ENCODE results near the gene REP15. TPM values are rescaled to one million over a fixed set of nuclear protein-coding genes. Genes with fewer than 3 reads are reported as not detected.

REP15 gene
- total and polyA plus RNA-seq, 2 of the 4 experiments (the other 2 are of a cell fraction): 0.48 to 2.2 TPM

GRCh38 chr12:27650011-27650410 lies 46.2 kb upstream of the REP15 start:
- Histone ChIP-seq H3K79me1 (ENCODE audit: low read depth in 1 of 2, low read length in 2 of 2) (peaks cover 4 to 7% of the 10 kb centered on the region in 2 experiments; a peak in 1 of 4 replicates), H2AK9ac (replicated peaks; ENCODE audit: low read depth, low read length, poor library complexity) (no peak overlapping the region), H4K8ac (ENCODE audit: low read depth in 2 of 2, low read length in 2 of 2) (no peak overlapping the region), H3K14ac (replicated peaks; ENCODE audit: low read depth, low read length) (no peak overlapping the region), H3K23ac (ENCODE audit: low read depth, low read length) (no peak overlapping the region), H2BK15ac (ENCODE audit: low read depth, low read length) (no peak overlapping the region), H2AFZ (replicated peaks; ENCODE audit: low read length, poor library complexity) (no peak overlapping the region), H3K4me1 (ENCODE audit: control insufficient read depth, insufficient read depth, low read length) (peaks cover 5% of the 10 kb centered on the region), H3K4ac (ENCODE audit: low read depth, low read length) (no peak overlapping the region), H2BK5ac (ENCODE audit: low read depth, low read length, poor library complexity, severe bottlenecking) (no peak overlapping the region), H3K9ac (ENCODE audit: low read depth, low read length) (no peak overlapping the region), H3K9me1 (ENCODE audit: insufficient read depth, low read length) (no peaks in the 10 kb centered on the region), H2BK20ac (ENCODE audit: low read depth, low read length) (no peak overlapping the region), H3K4me3 (ENCODE audit: insufficient read depth, low read depth, low read length) (no peak overlapping the region), H3K9me3 (ENCODE audit: control insufficient read depth, insufficient read depth, low read length) (no peaks in the 10 kb centered on the region), H3K27ac (ENCODE audit: insufficient read depth, low read length) (no peak overlapping the region), H4K5ac (ENCODE audit: low read depth, low read length) (no peak overlapping the region), H4K20me1 (ENCODE audit: insufficient read depth, low read length) (no peaks in the 10 kb centered on the region), H3K36me3 (ENCODE audit: control insufficient read depth, insufficient read depth, low read length) (0 out of 2 replicates have a peak, but pooled peaks cover 1% of the 10 kb centered on the region), H2AK5ac (ENCODE audit: low read depth, low read length) (no peak overlapping the region), H3K18ac (ENCODE audit: low read depth, low read length) (no peak overlapping the region), H3K56ac (ENCODE audit: extremely low read depth, insufficient read depth, low read length) (no peak overlapping the region), H2BK120ac (ENCODE audit: low read depth, low read length) (no peak overlapping the region), H4K91ac (ENCODE audit: insufficient read depth, low read depth, low read length) (no peak overlapping the region), H3K4me2 (ENCODE audit: low read depth, low read length) (no peak overlapping the region), H3K27me3 (ENCODE audit: control insufficient read depth, insufficient read depth, low read length) (no peaks in the 10 kb centered on the region)
- ChIA-PET CTCF (no interaction called here), POLR2A (ENCODE audit: unreplicated experiment) (no interaction called here)
- dilution Hi-C loops (cut with HindIII; ENCODE audit: low sequenced_read_pairs, unreplicated experiment) (no loop called here), intact Hi-C loops (cut with micrococcal nuclease) (loop anchor here (5.0 kb wide), 1 partner anchor 318 kb away; the partner anchor contains the start of gene BMAL2), in situ Hi-C loops (cut with MboI; ENCODE audit: low sequenced_read_pairs) (no loop called here)
- no peak for ATAC-seq (ENCODE audit: low read depth)
- no peak for TF ChIP-seq RAD21 (IDR thresholded peaks at IDR 0.05; ENCODE audit: low read length)
- TF ChIP-seq MAFK (IDR thresholded peaks at IDR 0.05; ENCODE audit: low read depth, low read length): no peak
- no peak for TF ChIP-seq NFE2L2 (IDR thresholded peaks at IDR 0.05; ENCODE audit: low read depth, low read length)
- no peak for TF ChIP-seq CEBPB (IDR thresholded peaks at IDR 0.05; ENCODE audit: low read depth, low read length)
- no peak for TF ChIP-seq FOS (IDR thresholded peaks at IDR 0.05; ENCODE audit: low read depth, low read length)
- no peak for TF ChIP-seq RFX5 (IDR thresholded peaks at IDR 0.05; ENCODE audit: low read depth, low read length)
- TF ChIP-seq ELK1 (IDR thresholded peaks at IDR 0.05; ENCODE audit: borderline replicate concordance, low read depth, low read length): no peak
- no peak for TF ChIP-seq RCOR1 (IDR thresholded peaks at IDR 0.05; ENCODE audit: insufficient replicate concordance, low read length)
- no peak for TF ChIP-seq BHLHE40 (IDR thresholded peaks at IDR 0.05; ENCODE audit: low read depth, low read length)
- no peak for TF ChIP-seq MXI1 (IDR thresholded peaks at IDR 0.05; ENCODE audit: borderline replicate concordance, low read depth, low read length)
- no peak for TF ChIP-seq MAZ (IDR thresholded peaks at IDR 0.05; ENCODE audit: borderline replicate concordance, low read depth, low read length)
- TF ChIP-seq CTCF (conservative IDR thresholded peaks at IDR 0.05; ENCODE audit: low read depth, low read length): no peak
- TF ChIP-seq USF2 (IDR thresholded peaks at IDR 0.05; ENCODE audit: low read depth, low read length): no peak
- WGBS, 2 experiments (ENCODE audit: extremely low coverage in 2 of 2, insufficient read length in 1 of 2): no CpG with 5 or more reads among the region's 1 CpG
- no TSS peak for BruUV-seq (replicated peaks)
- DNase-seq: no peak

Data from IMR-90 (cell line).